Fibroblast of mammary gland (primary cell): ENCODE measurements around the gene TSGA10.
"Not testable (repeated sequence)": the region's sequence is repeated elsewhere in the genome, so short reads cannot be mapped to it uniquely, and the experiment has no call there.

Source experiments
- DNase-seq: peaks from one replicate; pipeline ENCODE4 v3.0.0-alpha.2; 2010; ENCODE audit warnings: low read depth
- H3K4me3 ChIP-seq: 2 replicates; pipeline ENCODE4 v1.5.1; 2011; ENCODE audit warnings: low read depth, mild to moderate bottlenecking, low read length, moderate library complexity; ENCODE audit not compliant: control insufficient read depth
- TF ChIP-seq, protein P1 (sequence below): conservative IDR thresholded peaks from 2 replicates; pipeline ENCODE4 v1.5.1; 2011; ENCODE audit warnings: low read depth, low read length, inconsistent platforms; ENCODE audit not compliant: control insufficient read depth, insufficient read depth

The TSGA10 gene

DNA sequence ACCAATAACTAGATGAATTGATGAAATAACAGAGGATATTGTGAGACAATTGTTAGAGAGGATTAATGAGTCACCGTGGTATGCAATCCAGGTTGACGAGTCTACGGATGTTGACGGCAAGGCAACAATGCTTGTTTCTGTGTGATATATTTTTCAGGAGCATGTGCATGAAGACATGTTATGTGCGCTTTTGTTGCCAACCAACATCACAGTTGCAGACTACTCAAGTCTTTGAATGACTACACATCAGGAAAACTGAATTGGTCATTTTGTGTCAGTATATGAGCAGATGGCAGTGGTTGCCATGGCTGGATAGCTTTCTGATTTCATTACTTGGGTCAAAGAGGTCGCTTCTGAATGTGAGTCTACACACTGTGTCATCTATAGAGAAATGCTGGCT, 122.0 kb downstream of the TSGA10 start:
- H3K4me3 ChIP-seq, result no peak overlapping the region
- TF ChIP-seq, protein P1, sequence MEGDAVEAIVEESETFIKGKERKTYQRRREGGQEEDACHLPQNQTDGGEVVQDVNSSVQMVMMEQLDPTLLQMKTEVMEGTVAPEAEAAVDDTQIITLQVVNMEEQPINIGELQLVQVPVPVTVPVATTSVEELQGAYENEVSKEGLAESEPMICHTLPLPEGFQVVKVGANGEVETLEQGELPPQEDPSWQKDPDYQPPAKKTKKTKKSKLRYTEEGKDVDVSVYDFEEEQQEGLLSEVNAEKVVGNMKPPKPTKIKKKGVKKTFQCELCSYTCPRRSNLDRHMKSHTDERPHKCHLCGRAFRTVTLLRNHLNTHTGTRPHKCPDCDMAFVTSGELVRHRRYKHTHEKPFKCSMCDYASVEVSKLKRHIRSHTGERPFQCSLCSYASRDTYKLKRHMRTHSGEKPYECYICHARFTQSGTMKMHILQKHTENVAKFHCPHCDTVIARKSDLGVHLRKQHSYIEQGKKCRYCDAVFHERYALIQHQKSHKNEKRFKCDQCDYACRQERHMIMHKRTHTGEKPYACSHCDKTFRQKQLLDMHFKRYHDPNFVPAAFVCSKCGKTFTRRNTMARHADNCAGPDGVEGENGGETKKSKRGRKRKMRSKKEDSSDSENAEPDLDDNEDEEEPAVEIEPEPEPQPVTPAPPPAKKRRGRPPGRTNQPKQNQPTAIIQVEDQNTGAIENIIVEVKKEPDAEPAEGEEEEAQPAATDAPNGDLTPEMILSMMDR, result no peak
- DNase-seq, result peak; percentile 40

DNA sequence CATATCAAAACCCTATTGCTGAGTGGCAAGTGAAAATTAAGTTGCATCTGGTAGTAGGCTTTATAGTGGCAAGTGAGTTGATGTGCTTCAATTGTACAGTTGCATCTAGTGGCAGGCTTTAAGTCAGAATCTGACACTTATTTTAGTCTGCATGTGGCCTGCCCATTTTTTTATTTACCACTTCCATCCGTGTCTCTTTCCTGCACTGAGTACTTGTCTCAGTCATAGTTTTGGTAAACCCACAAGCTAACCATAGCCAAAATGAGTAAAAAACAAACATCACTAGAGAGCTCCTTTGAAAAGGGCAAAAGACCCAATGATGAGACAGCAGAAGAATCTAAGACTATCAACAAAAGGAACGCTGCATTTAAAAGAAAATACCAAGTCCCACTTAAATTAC, 122.7 kb downstream of the TSGA10 start:
- no peak overlapping the region for H3K4me3 ChIP-seq
- DNase-seq, result no peak
- TF ChIP-seq, protein P1, result no peak

DNA sequence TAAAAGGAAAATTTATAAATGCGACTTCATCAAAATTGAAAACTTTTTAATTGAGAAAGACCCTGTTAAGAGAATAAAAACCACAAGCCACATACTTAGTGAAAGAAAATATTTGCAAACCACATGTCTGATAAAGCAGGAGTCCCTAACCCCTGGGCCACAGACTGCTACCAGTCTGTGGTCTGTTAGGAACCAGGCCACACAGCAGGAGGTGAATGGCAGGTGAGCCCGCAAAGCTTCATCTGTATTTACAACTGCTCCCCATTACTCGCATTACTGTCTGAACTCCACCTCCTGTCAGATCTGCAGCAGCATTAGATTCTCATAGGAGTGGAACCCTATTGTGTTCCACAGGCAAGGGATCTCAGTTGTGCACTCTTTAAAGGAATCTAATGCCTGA, 123.3 kb downstream of the TSGA10 start:
- DNase-seq, result no peak
- TF ChIP-seq, protein P1, result no peak
- H3K4me3 ChIP-seq, result no peak overlapping the region

- TF ChIP-seq, protein P1, result no peak
- no peak overlapping the region for H3K4me3 ChIP-seq
- no peak for DNase-seq
Measured at GRCh38 chr2:99028558-99028957, 126.2 kb downstream of the TSGA10 start.

GRCh38 chr2:99027856-99028255, 126.9 kb downstream of the TSGA10 start:
- H3K4me3 ChIP-seq, result no peak overlapping the region
- TF ChIP-seq, protein P1, result no peak
- no peak for DNase-seq

- no peak for DNase-seq
- H3K4me3 ChIP-seq, result no peak overlapping the region
- TF ChIP-seq, protein P1, result no peak
Measured at GRCh38 chr2:99000708-99001107, 154.0 kb downstream of the TSGA10 start.

DNA sequence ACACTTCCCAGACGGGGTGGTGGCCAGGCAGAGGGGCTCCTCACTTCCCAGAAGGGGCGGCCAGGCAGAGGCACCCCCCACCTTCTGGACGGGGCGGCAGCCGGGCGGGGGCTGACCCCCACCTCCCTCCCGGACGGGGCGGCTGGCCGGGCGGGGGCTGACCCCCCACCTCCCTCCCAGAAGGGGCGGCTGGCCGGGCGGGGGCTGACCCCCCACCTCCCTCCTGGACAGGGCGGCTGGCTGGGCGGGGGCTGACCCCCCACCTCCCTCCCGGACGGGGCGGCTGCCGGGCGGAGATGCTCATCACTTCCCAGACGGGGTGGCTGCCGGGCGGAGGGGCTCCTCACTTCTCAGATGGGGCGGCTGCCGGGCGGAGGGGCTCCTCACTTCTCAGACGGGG, 166.0 kb downstream of the TSGA10 start:
- DNase-seq, H3K4me3 ChIP-seq: not testable (repeated sequence)
